NCI-H2081 treated with DMSO at 0.1 percent for 48 hours (cell line): ENCODE measurements around the gene IL4.
"Not testable (repeated sequence)": the region's sequence is repeated elsewhere in the genome, so short reads cannot be mapped to it uniquely, and the experiment has no call there.

Experiments
- DNase-seq: peaks from one replicate; lab custom pipeline; 2025; lab: John Stamatoyannopoulos, UW

Gene IL4

DNA sequence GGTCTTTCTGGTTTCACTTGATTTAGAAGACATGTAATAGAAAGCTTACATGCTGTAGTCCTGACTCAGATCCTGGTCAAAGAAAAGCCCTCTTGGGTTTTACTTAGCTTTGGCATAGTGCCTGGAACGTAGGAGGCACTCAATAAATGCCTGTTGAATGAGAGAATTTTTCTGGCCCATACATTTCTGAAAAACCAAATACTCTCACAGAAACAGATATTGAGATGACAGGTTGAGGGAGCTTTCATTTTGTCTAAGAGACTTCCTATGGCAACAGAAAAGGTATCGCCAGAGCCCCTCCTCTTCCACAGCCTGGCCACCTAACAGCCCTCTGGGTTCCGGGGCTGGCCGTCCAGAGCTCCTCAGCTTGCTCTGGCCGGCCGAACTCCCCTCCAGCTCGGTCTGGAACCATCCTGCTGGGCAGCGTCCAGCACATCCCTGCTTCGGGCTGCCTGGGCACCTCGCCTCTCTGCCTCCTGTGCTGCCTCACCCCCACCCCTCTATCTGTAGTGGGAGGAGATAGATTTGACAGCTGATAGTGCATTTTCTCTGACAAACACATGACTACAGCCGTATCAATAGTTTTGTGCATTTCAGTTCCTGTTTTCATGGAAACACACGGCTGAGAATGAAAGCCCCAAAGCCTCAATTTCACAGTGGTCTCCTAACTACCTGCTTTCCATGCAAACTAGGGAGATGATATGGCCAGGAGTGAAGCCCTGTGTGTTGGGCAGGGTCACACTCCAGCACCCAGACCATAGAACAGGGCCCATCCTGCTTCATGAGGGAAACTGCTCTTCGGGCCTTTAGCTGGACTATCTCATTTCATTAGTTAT, 1.1 kb downstream of the IL4 start:
- no peak for DNase-seq

DNA sequence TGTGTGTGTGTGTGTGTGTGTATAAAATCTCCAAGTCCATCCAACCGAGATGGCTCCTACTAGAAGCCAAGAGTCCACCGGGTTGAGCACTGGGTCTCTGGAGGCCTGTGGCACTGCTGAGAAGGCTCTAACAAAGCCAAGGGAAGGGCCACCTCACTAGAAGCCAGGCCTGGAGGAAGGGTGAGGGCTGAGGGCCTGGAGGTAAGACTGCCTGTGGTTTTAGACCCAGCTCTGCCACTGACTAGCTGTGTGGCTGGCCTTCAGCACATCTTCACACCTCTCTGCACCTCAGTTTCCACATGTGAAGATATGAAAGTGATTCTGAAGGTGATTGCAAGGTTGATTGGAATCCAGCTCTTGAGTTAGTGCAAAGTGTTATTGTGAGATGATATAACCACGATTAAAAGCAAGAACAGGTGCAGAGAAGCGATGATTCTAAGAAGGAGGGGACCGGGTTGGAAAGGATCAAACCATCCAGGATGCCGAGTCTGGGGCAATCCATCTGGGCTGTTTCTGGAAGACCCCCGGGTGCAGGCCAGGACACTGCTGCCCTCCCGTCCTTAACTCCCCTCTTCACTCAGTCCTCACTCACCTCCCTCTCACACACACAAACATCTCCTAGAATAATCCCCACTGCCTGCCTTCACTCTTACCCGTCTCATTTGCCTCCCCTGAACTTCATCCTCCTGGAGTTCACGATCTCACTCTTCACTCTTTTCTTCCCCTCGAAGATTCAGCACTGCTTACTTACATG, 2.3 kb downstream of the IL4 start:
- DNase-seq, result no peak

DNA sequence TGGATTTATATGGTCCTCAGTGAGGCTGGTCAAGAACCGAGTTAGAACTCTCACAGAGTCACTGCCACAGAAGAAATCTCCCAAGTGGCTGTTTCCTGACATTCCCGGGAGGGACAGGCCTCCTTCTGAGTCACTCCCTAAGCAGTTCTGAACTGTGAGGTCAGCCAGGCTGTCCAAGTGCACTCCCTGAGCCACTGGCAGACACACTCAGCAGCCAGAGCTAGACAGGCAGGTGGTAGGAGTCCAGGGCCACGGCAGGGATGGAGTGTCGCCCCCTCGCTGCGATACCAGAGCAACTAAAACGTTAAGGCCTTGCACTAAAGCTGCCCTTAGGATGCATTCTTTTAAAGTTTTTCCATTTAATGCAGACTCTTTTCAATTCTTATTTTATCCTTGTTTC, 3.4 kb downstream of the IL4 start:
- DNase-seq, result no peak

DNA sequence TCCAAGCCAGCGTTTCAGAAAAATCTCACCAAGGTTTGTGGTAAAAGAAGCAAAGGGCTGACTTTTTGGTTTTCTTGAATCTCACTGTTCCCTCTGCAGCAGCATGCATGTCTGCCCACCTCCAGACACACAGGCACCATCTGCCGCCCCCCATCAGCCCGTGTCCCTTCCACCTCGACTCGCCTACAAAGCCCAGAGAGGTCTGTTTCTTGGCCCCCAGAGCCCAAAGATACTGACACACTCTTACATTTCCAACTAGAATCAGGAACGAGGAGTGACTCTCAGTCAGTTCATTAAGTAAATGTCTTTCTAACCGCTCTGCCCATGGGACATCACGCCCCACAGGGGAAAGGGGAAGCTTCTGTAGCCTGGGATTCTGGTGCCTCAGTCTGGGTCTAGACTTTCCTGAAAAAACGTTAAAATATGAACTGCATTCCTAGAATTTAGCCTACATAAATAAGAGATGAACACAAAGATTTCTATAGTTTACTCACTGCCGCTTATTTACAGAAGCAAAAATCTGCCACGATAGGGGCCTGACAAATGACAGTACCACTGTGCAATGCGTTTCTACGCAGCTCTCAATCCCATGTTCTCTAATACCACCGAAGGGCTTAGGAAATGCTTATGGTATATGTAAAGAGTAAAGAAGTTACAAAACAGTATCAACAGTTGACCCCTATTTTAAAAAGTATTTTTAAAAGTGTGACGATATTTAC, 4.1 kb downstream of the IL4 start:
- no peak for DNase-seq

DNA sequence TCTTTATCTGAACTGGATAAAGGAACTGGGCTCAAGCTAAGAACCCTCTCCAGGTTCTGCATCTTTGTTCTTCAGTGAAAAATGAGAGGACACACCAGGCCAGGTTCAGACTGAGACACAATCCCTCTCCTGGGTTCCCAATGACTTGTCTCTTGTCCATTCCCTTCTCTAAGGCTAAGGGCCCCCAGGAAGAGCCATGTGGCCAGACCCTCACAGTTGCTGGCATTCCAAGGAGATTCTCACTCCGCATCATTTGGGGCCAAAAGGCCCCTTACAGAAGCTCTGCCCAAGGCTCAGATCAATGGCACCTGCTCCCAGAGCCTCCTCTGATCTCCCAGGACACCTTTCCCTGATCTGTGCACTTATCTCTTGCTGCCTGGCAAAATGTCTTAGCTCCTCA, 4.9 kb downstream of the IL4 start:
- no peak for DNase-seq

DNA sequence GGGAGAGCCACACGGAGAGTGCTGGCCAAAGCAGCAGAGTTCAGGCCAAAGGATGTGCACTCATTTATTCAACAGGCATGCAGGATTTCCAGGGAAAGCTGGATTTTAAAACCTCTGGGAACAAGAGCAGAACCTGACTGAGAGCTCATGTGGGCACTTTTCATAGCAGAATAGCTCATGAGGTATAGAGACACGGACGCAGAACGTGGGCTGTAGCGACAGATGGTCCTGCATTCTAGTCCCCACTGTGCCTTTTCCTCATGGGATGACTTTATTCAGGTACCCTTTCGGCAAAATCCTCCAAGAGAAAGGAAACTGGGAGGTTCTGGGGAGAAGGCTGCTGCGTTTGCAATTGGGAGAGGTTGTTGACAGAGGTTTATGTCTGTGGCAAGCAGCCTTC, 5.4 kb downstream of the IL4 start:
- no peak for DNase-seq

DNA sequence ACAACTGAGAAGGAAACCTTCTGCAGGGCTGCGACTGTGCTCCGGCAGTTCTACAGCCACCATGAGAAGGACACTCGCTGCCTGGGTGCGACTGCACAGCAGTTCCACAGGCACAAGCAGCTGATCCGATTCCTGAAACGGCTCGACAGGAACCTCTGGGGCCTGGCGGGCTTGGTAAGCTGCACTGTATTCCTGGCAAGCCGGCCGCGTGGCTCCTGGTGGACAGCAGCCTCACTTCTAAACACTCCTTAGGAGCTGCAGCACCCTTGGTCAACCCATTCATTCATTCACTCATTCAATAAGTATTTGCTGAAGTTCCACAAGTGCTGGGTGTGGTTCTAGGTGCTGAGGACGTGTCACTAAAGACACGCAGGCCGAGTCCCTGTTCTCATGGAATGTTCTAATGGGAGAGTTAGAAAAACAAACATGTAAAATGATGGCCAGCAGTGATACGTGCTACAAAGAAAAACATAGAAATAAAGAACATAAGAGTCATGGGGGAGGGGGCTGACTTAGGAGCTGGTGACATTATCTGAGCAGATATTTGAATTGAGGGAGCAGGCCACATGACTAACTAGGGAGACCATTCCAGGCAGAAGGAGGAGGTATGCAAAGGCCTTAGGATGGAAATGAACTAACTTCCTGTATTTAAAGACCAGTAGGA, 6.1 kb downstream of the IL4 start:
- DNase-seq, result no peak

DNA sequence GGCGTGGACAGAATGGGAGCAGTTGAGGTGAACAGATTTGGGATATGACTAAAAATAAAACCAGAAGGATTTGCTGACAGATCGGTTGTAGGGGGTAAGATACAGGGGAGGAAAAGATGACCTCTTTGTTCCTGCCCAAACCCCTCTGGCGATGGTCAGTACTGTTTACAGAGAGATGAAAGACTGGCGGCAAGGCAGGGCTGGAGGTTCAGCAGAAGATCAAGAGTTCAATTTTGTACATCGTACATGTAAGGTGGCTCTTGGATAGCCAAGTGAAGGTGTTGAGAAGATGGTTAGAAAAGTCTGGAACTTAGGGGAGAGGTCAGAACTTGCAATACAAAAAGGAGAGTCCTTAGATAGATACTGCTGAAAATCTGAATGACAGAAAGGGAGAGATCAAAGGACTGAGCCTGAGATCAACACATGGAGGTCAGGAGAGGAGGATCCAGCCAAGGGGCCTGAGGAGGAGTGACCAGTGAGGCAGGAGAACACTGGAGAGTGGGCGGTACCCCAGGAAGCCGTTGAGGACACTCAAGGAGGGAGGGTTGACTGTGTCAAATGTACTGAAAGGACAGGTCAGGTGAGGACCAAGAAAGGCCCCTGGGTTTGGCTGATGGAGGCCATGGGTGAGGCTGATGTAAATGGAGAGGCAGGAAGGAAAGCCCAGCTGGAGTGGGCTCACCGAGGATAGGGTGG, 7.1 kb downstream of the IL4 start:
- DNase-seq, result no peak

DNA sequence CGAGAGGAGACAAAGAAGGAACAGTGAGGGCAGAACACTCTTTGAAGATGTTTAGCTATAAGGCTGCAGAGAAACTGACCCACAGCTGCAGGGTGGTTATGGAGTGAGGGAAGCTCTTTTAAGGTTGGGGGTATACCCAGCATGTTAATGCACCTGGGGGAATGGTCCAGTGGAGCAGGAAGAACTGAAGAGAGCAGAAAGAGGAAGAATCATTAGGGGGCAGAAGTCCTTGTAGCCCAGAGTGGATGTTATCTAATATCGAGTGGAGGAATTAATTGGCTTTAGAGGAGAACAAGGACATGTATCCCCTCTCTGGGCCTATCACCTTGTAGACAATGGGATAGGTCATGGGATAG, 7.7 kb downstream of the IL4 start:
- DNase-seq, result no peak

DNA sequence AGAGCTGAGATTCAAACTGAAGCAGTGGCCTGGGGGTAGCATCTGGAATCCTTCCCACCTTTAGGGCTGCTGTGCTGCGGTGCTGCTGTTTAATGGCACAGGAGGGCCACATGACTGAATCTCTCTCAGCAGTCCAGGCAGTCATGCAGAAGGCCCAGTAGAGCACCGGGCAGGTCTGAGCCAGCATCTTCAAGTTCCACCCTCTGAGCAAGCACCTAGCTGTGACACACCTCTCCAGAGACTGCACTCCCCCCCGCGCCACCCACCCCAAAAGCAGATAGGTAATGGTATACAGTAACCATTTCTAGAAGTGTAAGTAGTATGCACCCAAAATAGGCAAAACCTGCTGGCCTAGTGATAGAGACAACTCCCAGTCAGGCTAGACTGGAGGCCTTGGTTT, 8.2 kb downstream of the IL4 start:
- no peak for DNase-seq

DNA sequence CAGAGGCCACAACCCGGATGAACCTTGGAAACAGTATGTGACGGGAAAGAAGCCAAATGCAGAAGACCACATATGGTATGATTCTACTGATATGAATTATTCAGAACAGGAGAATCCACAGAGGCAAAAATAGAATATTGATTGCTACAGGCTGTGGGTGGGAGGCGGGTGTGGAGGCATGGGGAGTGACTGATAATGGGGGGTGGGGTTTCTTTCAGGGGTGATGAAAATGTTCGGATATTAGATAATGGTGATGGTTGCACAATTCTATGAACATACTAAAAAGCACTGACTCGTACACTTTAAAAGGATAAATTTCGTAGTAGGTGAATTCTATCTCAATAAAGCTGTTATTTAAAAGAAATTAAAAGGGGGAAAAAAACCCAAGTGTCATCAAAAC, 10.7 kb downstream of the IL4 start:
- DNase-seq, result no peak

DNA sequence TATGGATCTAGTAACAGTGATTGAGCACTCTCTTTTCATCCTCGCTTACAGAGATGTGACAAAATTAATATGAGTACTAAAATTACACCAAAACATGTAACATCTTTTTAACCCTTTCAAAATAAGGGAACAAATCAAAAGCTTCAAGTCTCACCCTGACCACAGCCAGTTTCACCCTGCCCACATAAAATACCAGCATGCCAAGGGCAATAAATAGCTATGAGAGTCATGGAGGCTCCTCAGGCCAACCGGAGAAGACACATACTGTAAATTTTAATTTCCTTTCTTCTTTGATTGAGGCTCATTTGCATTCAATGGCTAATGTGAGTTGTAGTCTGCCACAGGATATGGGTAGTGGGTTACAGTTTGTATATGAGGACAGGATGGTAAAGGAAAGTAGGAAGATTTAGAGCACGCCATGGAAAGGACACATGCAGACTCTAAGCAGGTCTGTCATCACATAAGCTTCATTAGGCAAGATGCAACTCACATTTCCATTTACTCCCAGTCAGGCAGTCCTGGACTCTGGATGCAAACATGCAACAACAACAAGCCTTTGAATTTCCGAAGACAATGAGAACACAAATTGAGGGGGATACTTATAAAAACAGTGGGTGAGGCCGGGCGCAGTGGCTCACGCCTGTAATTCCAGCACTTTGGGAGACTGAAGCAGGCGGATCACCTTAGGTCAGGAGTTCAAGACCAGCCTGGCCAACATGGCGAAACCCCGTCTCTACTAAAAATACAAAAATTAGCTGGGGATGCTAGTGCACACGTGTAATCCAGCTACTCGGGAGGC, 11.3 kb downstream of the IL4 start:
- DNase-seq, result no peak

DNA sequence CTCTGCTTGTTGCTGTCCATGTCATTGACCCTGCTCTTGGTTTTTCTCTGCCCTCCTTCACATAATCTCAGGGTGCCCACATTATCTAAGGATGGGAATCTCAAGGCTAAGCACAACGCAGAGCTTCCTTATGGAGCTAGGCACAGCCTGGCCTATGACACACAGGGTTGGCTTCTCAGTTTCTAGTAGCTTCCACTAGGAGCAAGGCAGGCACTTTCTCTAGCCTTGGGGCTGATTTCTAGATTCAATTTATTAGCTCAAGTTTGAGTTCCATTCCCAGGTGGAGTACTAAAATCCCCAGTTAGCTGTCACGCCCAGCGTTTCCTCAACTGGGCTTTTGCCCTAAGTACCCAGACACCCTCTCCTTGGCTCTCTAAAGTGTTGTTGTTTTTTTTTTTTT, 12.4 kb downstream of the IL4 start:
- no peak for DNase-seq

DNA sequence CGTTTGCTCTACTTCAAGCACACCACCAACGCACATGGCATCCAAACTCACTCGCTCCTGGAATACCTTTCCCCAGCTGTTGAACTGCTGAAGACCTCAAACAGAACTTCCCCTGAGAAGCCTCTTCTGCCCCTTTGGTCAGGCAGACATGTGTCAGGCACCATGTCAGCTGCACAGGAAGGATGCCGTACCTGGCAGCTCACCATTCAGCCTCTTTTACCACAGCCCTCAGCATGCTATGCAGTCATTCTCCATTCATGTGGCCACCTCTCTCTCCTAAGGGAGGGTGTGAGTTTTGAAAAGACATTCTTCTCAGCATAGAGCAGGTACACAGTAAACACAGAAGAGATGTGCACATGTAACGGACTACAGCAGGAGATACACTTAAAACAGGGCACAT, 14.2 kb downstream of the IL4 start:
- DNase-seq, result no peak

DNA sequence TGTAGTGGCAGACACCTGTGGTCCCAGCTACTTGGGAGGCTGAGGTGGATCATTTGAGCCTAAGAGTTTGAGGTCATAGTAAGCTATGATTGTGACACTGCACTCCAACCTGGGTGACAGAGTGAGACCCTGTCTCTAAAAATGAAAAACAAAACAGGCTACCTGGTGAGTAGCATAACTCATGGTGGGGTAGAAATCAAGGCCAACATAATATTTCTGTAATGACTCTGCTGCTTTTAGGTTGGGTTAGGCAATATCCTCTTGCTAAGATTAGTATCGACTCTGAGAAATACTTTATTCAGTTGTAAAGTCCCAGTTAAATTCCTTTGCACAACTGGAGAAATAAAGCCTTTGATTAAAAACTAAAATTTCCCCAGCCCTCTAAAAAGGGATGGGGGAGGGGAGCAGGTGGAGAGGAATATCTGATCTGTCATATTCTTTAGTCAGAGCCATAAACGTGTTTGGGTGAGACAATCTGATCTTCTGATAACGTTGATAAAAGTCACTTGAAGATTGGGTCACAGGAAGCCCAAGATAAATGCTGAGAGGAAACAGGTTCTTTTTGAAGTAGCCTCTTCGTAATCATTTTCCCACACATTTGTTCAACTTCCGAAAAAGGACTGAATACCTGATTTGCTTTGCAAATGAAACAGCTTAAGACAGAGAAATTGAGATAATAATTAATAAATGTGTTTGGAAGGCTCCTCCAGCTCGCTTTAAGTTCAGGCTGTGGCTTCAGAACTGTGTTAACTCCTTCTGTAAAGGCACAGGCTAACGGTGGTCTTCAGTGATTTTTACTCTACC, 14.9 kb downstream of the IL4 start:
- no peak for DNase-seq

DNA sequence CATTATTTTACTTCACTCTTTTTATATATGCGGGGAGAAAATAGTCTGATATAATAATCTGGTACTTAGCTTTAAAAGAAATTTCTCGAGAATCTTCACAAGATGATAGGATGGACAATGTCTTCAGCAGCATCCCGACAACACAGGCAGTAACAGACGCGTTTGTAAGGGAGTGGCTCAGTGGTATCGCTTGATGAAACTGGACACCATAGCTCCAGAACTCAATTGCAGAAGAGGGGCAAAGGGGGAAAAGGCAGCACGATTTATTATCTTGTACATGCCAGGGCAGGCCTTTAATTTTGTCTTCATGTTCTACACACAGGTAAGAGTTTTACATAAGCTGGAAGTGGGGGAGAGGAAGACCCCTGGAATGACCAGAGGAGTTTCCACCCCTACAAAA, 15.7 kb downstream of the IL4 start:
- no peak for DNase-seq

DNA sequence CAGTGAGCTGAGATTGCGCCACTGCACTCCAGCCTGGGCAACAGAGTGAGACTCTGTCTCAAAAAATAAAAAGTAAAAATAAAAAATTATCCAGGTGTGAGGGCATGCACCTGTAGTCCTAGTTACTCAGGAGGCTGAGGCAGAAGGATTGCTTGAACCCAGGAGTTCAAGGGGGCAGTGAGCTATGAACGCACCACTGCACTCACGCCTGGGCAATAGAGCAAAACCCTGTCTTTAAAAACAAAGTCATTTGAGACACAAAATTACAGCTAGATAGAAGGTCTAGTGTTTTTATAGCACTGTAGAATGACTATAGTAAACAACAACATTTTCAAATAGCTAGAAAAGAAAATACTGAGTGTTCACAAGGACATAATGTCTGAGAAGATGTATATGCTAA, 16.4 kb downstream of the IL4 start:
- no peak for DNase-seq

DNA sequence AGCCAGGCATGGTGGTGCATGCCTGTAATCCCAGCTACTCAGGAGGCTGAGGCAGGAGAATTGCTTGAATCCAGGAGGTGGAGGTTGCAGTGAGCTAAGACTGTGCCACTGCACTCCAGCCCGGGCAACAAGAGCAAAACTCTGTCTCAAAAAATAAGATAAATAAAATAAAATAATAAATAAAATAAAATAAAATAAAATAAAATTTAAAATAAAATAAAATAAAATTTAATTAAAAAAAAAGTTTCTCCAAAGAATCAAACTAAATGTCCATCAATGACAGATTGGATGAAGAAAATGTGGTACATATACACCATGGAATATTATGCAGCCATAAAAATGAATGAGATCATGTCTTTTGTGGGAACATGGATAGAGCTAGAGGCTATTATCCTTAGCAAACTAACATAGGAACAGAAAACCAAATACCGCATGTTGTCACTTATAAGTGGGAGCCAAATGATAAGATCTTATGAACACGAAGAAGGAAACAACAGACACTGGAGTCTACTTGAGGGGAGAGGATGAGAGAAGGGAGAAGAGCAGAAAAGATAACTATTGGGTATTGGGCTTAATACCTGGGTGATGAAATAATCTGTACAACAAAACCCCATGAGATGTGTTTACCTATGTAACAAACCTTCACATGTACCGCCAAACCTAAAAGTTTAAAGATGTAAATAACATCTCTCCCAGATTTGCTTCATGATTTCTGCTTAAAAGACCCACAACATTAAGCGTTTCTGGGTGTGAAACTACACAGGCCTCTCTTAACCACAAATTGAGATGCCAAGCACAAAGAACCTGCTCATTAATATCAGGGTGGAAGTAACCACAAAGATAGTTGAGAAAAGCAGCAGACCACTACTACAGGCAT, 18.2 kb downstream of the IL4 start:
- not testable (repeated sequence) for DNase-seq

DNA sequence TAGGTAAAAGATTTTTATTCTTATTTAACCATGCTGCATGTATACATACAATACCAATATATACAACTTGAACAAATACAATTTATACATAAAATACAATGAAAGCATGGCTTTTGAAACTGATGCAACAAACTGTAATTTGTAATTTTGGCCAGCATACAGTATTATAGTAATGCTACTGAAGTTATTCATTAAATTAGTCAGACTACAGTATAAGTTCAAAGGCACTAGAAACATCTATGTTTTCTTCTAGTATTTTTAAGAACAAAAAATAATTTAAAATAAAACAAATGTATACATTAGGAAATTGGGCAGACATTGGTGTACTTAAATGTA, 18.8 kb downstream of the IL4 start:
- DNase-seq, result no peak
